HepG2 (cell line): ENCODE measurements around the gene PTPA. TPM values are rescaled to one million over a fixed set of nuclear protein-coding genes. Genes with fewer than 3 reads are reported as not detected.
A peak's percentile ranks its signal among the peaks of the same experiment; 100 is the strongest.

Source experiments
- AFF4 ChIP-seq: sonication (generic); formaldehyde crosslinking; IDR thresholded peaks from 2 replicates; pipeline ENCODE4 v1.4.0; 2020; ENCODE audit warnings: missing genetic modification reagents
- BATF2 ChIP-seq: sonication (generic); formaldehyde crosslinking; IDR thresholded peaks from 2 replicates; pipeline ENCODE4 v1.8.0; 2022; ENCODE audit warnings: mild to moderate bottlenecking, missing genetic modification reagents, moderate library complexity
- BCLAF1 ChIP-seq: fragments of 450-650 bp; IDR thresholded peaks from 2 replicates; pipeline ENCODE4 v1.6.1; 2017; ENCODE audit warnings: mild to moderate bottlenecking
- ETV5 ChIP-seq: IDR thresholded peaks from 2 replicates; pipeline ENCODE4 v1.6.1; 2018; ENCODE audit warnings: missing biosample characterization, missing genetic modification reagents, inconsistent platforms, borderline replicate concordance
- FOXP1 ChIP-seq, 2 experiments: fragments of 450-650 bp in 1 of 2; IDR thresholded peaks; 2 replicates each; pipeline ENCODE4 v1.6.1; 2017 to 2018; ENCODE audit warnings: antibody characterized with exemption in 1 of 2
- GATAD2A ChIP-seq: IDR thresholded peaks from 2 replicates; pipeline ENCODE4 v1.6.1; 2016
- HDAC2 ChIP-seq: sonication (generic); formaldehyde crosslinking; IDR thresholded peaks from 2 replicates; pipeline ENCODE4 v1.4.0; 2020; ENCODE audit warnings: missing genetic modification reagents
- HNRNPH1 ChIP-seq: fragments of 200-400 bp; formaldehyde crosslinking; optimal IDR thresholded peaks from 2 replicates; pipeline ENCODE3; 2017; ENCODE audit warnings: mild to moderate bottlenecking, low read depth, low read length
- KLF16 ChIP-seq, 2 experiments: sonication (generic) in 1 of 2; formaldehyde crosslinking in 1 of 2; IDR thresholded peaks; 2 replicates each; pipeline versions ENCODE4 v1.6.1 to v1.8.0; 2016 to 2023; ENCODE audit warnings: missing genetic modification reagents in 2 of 2, missing compliant biosample characterization in 1 of 2
- MLX ChIP-seq: IDR thresholded peaks from 2 replicates; pipeline ENCODE4 v1.6.1; 2016
- MXI1 ChIP-seq: IDR thresholded peaks from 3 replicates; pipeline ENCODE4 v1.6.1; 2012; ENCODE audit warnings: low read depth, low read length, inconsistent platforms, borderline replicate concordance
- NONO ChIP-seq, 2 experiments: fragments of 450-650 bp in 1 of 2; sonication (generic) in 1 of 2; formaldehyde crosslinking in 1 of 2; IDR thresholded peaks in 1 of 2; conservative IDR thresholded peaks in 1 of 2; 2 replicates each; pipeline versions ENCODE4 v1.6.1 to v1.8.0; 2017 to 2022; ENCODE audit warnings: mild to moderate bottlenecking in 1 of 2, missing genetic modification reagents in 1 of 2, moderate library complexity in 1 of 2
- RFXANK ChIP-seq: IDR thresholded peaks from 2 replicates; pipeline ENCODE4 v1.6.1; 2016
- SKI ChIP-seq: fragments of 450-650 bp; IDR thresholded peaks from one replicate; pipeline ENCODE4 v1.6.1; 2018; ENCODE audit warnings: mild to moderate bottlenecking; ENCODE audit not compliant: partially characterized antibody
- SMAD9 ChIP-seq: sonication (generic); formaldehyde crosslinking; IDR thresholded peaks from 2 replicates; pipeline ENCODE4 v1.5.1; 2020; ENCODE audit warnings: mild to moderate bottlenecking, missing genetic modification reagents
- TBP ChIP-seq: sonication (generic); formaldehyde crosslinking; IDR thresholded peaks from 2 replicates; pipeline ENCODE4 v1.5.0; 2020; ENCODE audit warnings: missing genetic modification reagents
- ZNF30 ChIP-seq: sonication (generic); formaldehyde crosslinking; IDR thresholded peaks from 2 replicates; pipeline ENCODE4 v1.5.0; 2020; ENCODE audit warnings: mild to moderate bottlenecking, missing genetic modification reagents
- ZNF580 ChIP-seq: IDR thresholded peaks from 2 replicates; pipeline ENCODE4 v1.6.1; 2016; ENCODE audit warnings: low read depth, borderline replicate concordance
- ZUFSP ChIP-seq: sonication (generic); formaldehyde crosslinking; IDR thresholded peaks from 2 replicates; pipeline ENCODE4 v1.9.0; 2021; ENCODE audit warnings: missing genetic modification reagents, mild to moderate bottlenecking, borderline replicate concordance
- polyA plus RNA-seq, 8 experiments: library from polyadenylated mRNA; depleted of rRNA in 3 of 8; stranded (reverse) in 7 of 8; unstranded in 1 of 8; fragments of >200 nt; fragmentation: Illumina TruSeq in 4 of 8; extraction: Trizol in 4 of 8; gene quantifications; 2 replicates each; pipeline versions ENCODE4 v1.2.1 to v1.2.3, GENCODE V29; 2011 to 2016; ENCODE audit warnings: low read depth in 4 of 8, missing spikeins in 1 of 8, mixed read lengths in 1 of 8; ENCODE audit not compliant: insufficient read depth in 1 of 8
- total RNA-seq, 5 experiments: library from RNA; depleted of rRNA; stranded (reverse); fragments of >200 nt; fragmentation: Illumina TruSeq; extraction: Trizol; gene quantifications; 2 replicates each; pipeline ENCODE4 v1.2.3, GENCODE V29; 2016; ENCODE audit warnings: low read depth in 1 of 5

The PTPA gene
- total and polyA plus RNA-seq, 2 of the 13 experiments (the other 11 are each of a cell fraction or from before 2014, with no cell fraction given) = 79.3 to 105 TPM

- TF ChIP-seq HNRNPH1 (no peak), BCLAF1 (no peak), HDAC2 (CRISPR knock-in tag) (no peak), AFF4 (CRISPR knock-in tag) (no peak), ZNF30 (CRISPR knock-in tag) (0 out of 2 replicates have a peak, but pooled peaks have one; percentile 21), ZUFSP (CRISPR knock-in tag) (no peak), BATF2 (CRISPR knock-in tag) (no peak), TBP (CRISPR knock-in tag) (0 out of 2 replicates have a peak, but pooled peaks have one; percentile 12), MXI1 (0 out of 3 replicates have a peak, but pooled peaks have one; percentile 7), FOXP1 (IDR thresholded peaks at IDR 0.05) (no peak), FOXP1 (CRISPR knock-in tag; IDR thresholded peaks at IDR 0.05) (no peak), MLX (CRISPR knock-in tag) (no peak), SMAD9 (CRISPR knock-in tag) (no peak), NONO (IDR thresholded peaks at IDR 0.05) (no peak), NONO (CRISPR knock-in tag; conservative IDR thresholded peaks at IDR 0.05) (0 out of 2 replicates have a peak, but pooled peaks have one; percentile 45), ETV5 (CRISPR knock-in tag) (0 out of 2 replicates have a peak, but pooled peaks have one; percentile 17), SKI (no peak), KLF16 (CRISPR knock-in tag; IDR thresholded peaks at IDR 0.05) (0 out of 4 replicates have a peak, but pooled peaks of 1 of the 2 experiments have one; percentile 7), RFXANK (CRISPR knock-in tag) (peak; percentile 34; the same call in 1 of the 2 replicates), GATAD2A (CRISPR knock-in tag) (no peak; the same call in 1 of the 2 replicates), ZNF580 (CRISPR knock-in tag) (peak; percentile 66; the same call in 1 of the 2 replicates)
Measured at GRCh38 chr9:129110740-129111527, at the start of gene PTPA, which contains the start of gene CRAT (continued).
